Measurements from ENCODE around the gene KANSL1. TPM values are rescaled to one million over a fixed set of nuclear protein-coding genes. Genes with fewer than 3 reads are reported as not detected.
A peak's percentile ranks its signal among the peaks of the same experiment; 100 is the strongest.

Gene KANSL1
- polyA plus RNA-seq, 3 donors = 3.1 to 31.9 (median 4.6) TPM

GRCh38 chr17:46118964-46119363, 74.3 kb downstream of the KANSL1 start:
- peaks cover 100% of the 10 kb centered on the region for H4K20me1 ChIP-seq (ENCODE audit: insufficient read depth, low read length)
- H3K9me3 ChIP-seq (replicated peaks in 1 of 2; ENCODE audit: control insufficient read depth in 1 of 2, insufficient read depth in 1 of 2, low read length in 2 of 2) = no peaks in the 10 kb centered on the region
- H3K27ac ChIP-seq (ENCODE audit: low read depth in 1 of 2, low read length in 2 of 2) = no peak overlapping the region
- no peak overlapping the region for H3K9ac ChIP-seq (ENCODE audit: insufficient read depth, low read length, poor library complexity, severe bottlenecking)
- H3K4me2 ChIP-seq (replicated peaks; ENCODE audit: extremely low read depth, low read length, poor library complexity, severe bottlenecking) = no peak overlapping the region
- H3K36me3 Mint-ChIP-seq = peaks cover 0 to 11% of the 10 kb centered on the region in 2 donors
- peaks cover 0 to 1% (median 0%) of the 10 kb centered on the region in 3 donors for H3K27me3 Mint-ChIP-seq (ENCODE audit: low read depth in 3 of 3)
- intact Hi-C loops (cut with micrococcal nuclease) = no loop called here
- H3K4me1 Mint-ChIP-seq = peaks cover 20% of the 10 kb centered on the region
- DNase-seq = no peak
- no peak for TF ChIP-seq CTCF (IDR thresholded peaks at IDR 0.05)
- peaks cover 100% of the 10 kb centered on the region for H3K79me2 ChIP-seq (ENCODE audit: insufficient read depth, low read length)
- no peaks in the 10 kb centered on the region for H3K4me1 ChIP-seq (ENCODE audit: control insufficient read depth in 1 of 2, insufficient read depth in 2 of 2, low read length in 2 of 2)
- no peak overlapping the region for H3K4me3 ChIP-seq (replicated peaks in 1 of 3; ENCODE audit: low read depth in 2 of 3, low read length in 3 of 3)
- no peaks in the 10 kb centered on the region for H3K9me3 Mint-ChIP-seq
- no peak overlapping the region for H2AFZ ChIP-seq (ENCODE audit: insufficient read depth, low read depth, low read length, poor library complexity, severe bottlenecking)
- no peak overlapping the region for H3K4me3 Mint-ChIP-seq
- WGBS (ENCODE audit: insufficient coverage) = 100% methylated on average over 1 of the region's 5 CpGs
- H3K36me3 ChIP-seq (replicated peaks in 1 of 2; ENCODE audit: control insufficient read depth in 1 of 2, insufficient read depth in 2 of 2, low read length in 2 of 2) = peaks cover 0 to 7% of the 10 kb centered on the region in 2 donors
- no peaks in the 10 kb centered on the region for H3K27me3 ChIP-seq (ENCODE audit: control insufficient read depth in 2 of 2, insufficient read depth in 2 of 2, low read length in 2 of 2)
- peak overlapping the region in 1 of 7 donors; percentile 15 for H3K27ac Mint-ChIP-seq

- H3K27me3 Mint-ChIP-seq (ENCODE audit: low read depth in 3 of 3) = peaks cover 0 to 2% (median 0%) of the 10 kb centered on the region in 3 donors
- no peak overlapping the region for H3K4me3 Mint-ChIP-seq
- Histone ChIP-seq H3K4me3 (replicated peaks in 1 of 3; ENCODE audit: low read depth in 2 of 3, low read length in 3 of 3) (no peak overlapping the region), H3K9me3 (replicated peaks in 1 of 2; ENCODE audit: control insufficient read depth in 1 of 2, insufficient read depth in 1 of 2, low read length in 2 of 2) (no peaks in the 10 kb centered on the region), H3K79me2 (ENCODE audit: insufficient read depth, low read length) (peaks cover 100% of the 10 kb centered on the region), H3K4me2 (replicated peaks; ENCODE audit: extremely low read depth, low read length, poor library complexity, severe bottlenecking) (no peak overlapping the region), H3K27me3 (ENCODE audit: control insufficient read depth in 2 of 2, insufficient read depth in 2 of 2, low read length in 2 of 2) (no peaks in the 10 kb centered on the region), H4K20me1 (ENCODE audit: insufficient read depth, low read length) (peaks cover 100% of the 10 kb centered on the region), H2AFZ (ENCODE audit: insufficient read depth, low read depth, low read length, poor library complexity, severe bottlenecking) (no peak overlapping the region), H3K27ac (ENCODE audit: low read depth in 1 of 2, low read length in 2 of 2) (peak overlapping the region in 1 of 2 donors; percentile 8), H3K9ac (ENCODE audit: insufficient read depth, low read length, poor library complexity, severe bottlenecking) (no peak overlapping the region), H3K36me3 (replicated peaks in 1 of 2; ENCODE audit: control insufficient read depth in 1 of 2, insufficient read depth in 2 of 2, low read length in 2 of 2) (no peaks in the 10 kb centered on the region), H3K4me1 (ENCODE audit: control insufficient read depth in 1 of 2, insufficient read depth in 2 of 2, low read length in 2 of 2) (no peaks in the 10 kb centered on the region)
- 83% methylated on average over 1 of the region's 5 CpGs for WGBS (ENCODE audit: insufficient coverage)
- H3K4me1 Mint-ChIP-seq = peaks cover 20% of the 10 kb centered on the region
- H3K9me3 Mint-ChIP-seq = no peaks in the 10 kb centered on the region
- no peak for DNase-seq
- intact Hi-C loops (cut with micrococcal nuclease) = no loop called here
- no peak for TF ChIP-seq CTCF (IDR thresholded peaks at IDR 0.05)
- H3K27ac Mint-ChIP-seq = no peak overlapping the region
- peaks cover 0 to 10% of the 10 kb centered on the region in 2 donors for H3K36me3 Mint-ChIP-seq
Observed at GRCh38 chr17:46117850-46118696, 75.2 kb downstream of the KANSL1 start.

Measured in CD14-positive monocyte (primary cell).